Activated naive CD8-positive, alpha-beta T cell (primary cell): ENCODE measurements around the gene ANKRD11.
"Not testable (repeated sequence)": the region's sequence is repeated elsewhere in the genome, so short reads cannot be mapped to it uniquely, and the experiment has no call there.

Source experiments
- H3K27ac Mint-ChIP-seq: one replicate; pipeline ENCODE4 v1.8.0; 2021; ENCODE audit warnings: mixed read lengths
- H3K27me3 Mint-ChIP-seq: one replicate; pipeline ENCODE4 v1.8.0; 2021; ENCODE audit warnings: mixed read lengths
- H3K36me3 Mint-ChIP-seq: one replicate; pipeline ENCODE4 v1.8.0; 2021; ENCODE audit warnings: mixed read lengths
- H3K4me1 Mint-ChIP-seq: one replicate; pipeline ENCODE4 v1.8.0; 2021; ENCODE audit warnings: low read depth, mixed read lengths
- H3K4me3 Mint-ChIP-seq: one replicate; pipeline ENCODE4 v1.8.0; 2021; ENCODE audit warnings: mild to moderate bottlenecking, mixed read lengths
- H3K9me3 Mint-ChIP-seq: one replicate; pipeline ENCODE4 v1.8.0; 2021; ENCODE audit warnings: low read depth, mixed read lengths

Gene ANKRD11

GRCh38 chr16:89253548-89254287 is 236.6 kb downstream of the ANKRD11 start:
- Mint-ChIP-seq H3K4me1 (peaks cover 15% of the 10 kb centered on the region), H3K27me3 (peaks cover 6% of the 10 kb centered on the region), H3K4me3 (no peak overlapping the region), H3K36me3 (peaks cover 4% of the 10 kb centered on the region), H3K27ac (no peak overlapping the region), H3K9me3 (no peaks in the 10 kb centered on the region)

- Mint-ChIP-seq H3K9me3 (no peaks in the 10 kb centered on the region), H3K36me3 (peaks cover 4% of the 10 kb centered on the region), H3K27me3 (no peaks in the 10 kb centered on the region), H3K4me3 (peak overlapping the region; percentile 85), H3K4me1 (peaks cover 8% of the 10 kb centered on the region), H3K27ac (peak overlapping the region; percentile 50)
These were observed 242.0 kb downstream of the ANKRD11 start for GRCh38 chr16:89248196-89248982.

- not testable (repeated sequence) for H3K9me3 Mint-ChIP-seq, H3K27me3 Mint-ChIP-seq, H3K27ac Mint-ChIP-seq, H3K36me3 Mint-ChIP-seq
- H3K4me3 Mint-ChIP-seq: peak overlapping the region; percentile 85
- H3K4me1 Mint-ChIP-seq: peaks cover 14% of the 10 kb centered on the region
These were observed 242.7 kb downstream of the ANKRD11 start for GRCh38 chr16:89247734-89248075.

- no peaks in the 10 kb centered on the region for H3K9me3 Mint-ChIP-seq
- H3K36me3 Mint-ChIP-seq: peaks cover 4% of the 10 kb centered on the region
- H3K4me1 Mint-ChIP-seq: peaks cover 14% of the 10 kb centered on the region
- peak overlapping the region; percentile 80 for H3K4me3 Mint-ChIP-seq
- no peak overlapping the region for H3K27ac Mint-ChIP-seq
- no peaks in the 10 kb centered on the region for H3K27me3 Mint-ChIP-seq
These were observed 243.2 kb downstream of the ANKRD11 start for GRCh38 chr16:89246903-89247733.

GRCh38 chr16:89246383-89246902 is 243.9 kb downstream of the ANKRD11 start:
- H3K9me3 Mint-ChIP-seq: no peaks in the 10 kb centered on the region

GRCh38 chr16:89244754-89245153 is 245.6 kb downstream of the ANKRD11 start:
- Mint-ChIP-seq H3K4me3 (no peak overlapping the region), H3K4me1 (peaks cover 20% of the 10 kb centered on the region), H3K36me3 (no peaks in the 10 kb centered on the region), H3K9me3 (no peaks in the 10 kb centered on the region), H3K27ac (no peak overlapping the region), H3K27me3 (no peaks in the 10 kb centered on the region)

More at GRCh38 chr16:89246383-89246902, 243.9 kb downstream of the ANKRD11 start:
- Mint-ChIP-seq H3K4me1 (peaks cover 16% of the 10 kb centered on the region), H3K27ac (peak overlapping the region; percentile 29), H3K27me3 (no peaks in the 10 kb centered on the region), H3K4me3 (peak overlapping the region; percentile 80), H3K36me3 (peaks cover 4% of the 10 kb centered on the region)

- not testable (repeated sequence) for H3K9me3 Mint-ChIP-seq, H3K36me3 Mint-ChIP-seq, H3K27ac Mint-ChIP-seq, H3K27me3 Mint-ChIP-seq, H3K4me3 Mint-ChIP-seq
- peaks cover 20% of the 10 kb centered on the region for H3K4me1 Mint-ChIP-seq
These were observed 246.1 kb downstream of the ANKRD11 start for GRCh38 chr16:89244264-89244663.

- Mint-ChIP-seq H3K27me3 (no peaks in the 10 kb centered on the region), H3K4me1 (peaks cover 20% of the 10 kb centered on the region), H3K36me3 (no peaks in the 10 kb centered on the region), H3K9me3 (no peaks in the 10 kb centered on the region), H3K27ac (peak overlapping the region; percentile 34), H3K4me3 (peak overlapping the region; percentile 38)
These were observed 246.7 kb downstream of the ANKRD11 start for GRCh38 chr16:89243664-89244063.

- Mint-ChIP-seq H3K27me3 (no peaks in the 10 kb centered on the region), H3K9me3 (no peaks in the 10 kb centered on the region), H3K36me3 (no peaks in the 10 kb centered on the region), H3K27ac (peak overlapping the region; percentile 34), H3K4me3 (peak overlapping the region; percentile 13), H3K4me1 (peaks cover 20% of the 10 kb centered on the region)
These were observed 247.6 kb downstream of the ANKRD11 start for GRCh38 chr16:89242795-89243200.

GRCh38 chr16:89241187-89242007 is 249.0 kb downstream of the ANKRD11 start:
- Mint-ChIP-seq H3K9me3 (no peaks in the 10 kb centered on the region), H3K27ac (peak overlapping the region; percentile 99), H3K4me1 (peaks cover 18% of the 10 kb centered on the region), H3K36me3 (no peaks in the 10 kb centered on the region), H3K4me3 (peak overlapping the region; percentile 98), H3K27me3 (no peaks in the 10 kb centered on the region)

GRCh38 chr16:89237733-89238132 is 252.6 kb downstream of the ANKRD11 start:
- H3K36me3 Mint-ChIP-seq: peaks cover 7% of the 10 kb centered on the region
- no peaks in the 10 kb centered on the region for H3K9me3 Mint-ChIP-seq
- H3K27me3 Mint-ChIP-seq: no peaks in the 10 kb centered on the region
- peaks cover 12% of the 10 kb centered on the region for H3K4me1 Mint-ChIP-seq
- H3K27ac Mint-ChIP-seq: no peak overlapping the region
- no peak overlapping the region for H3K4me3 Mint-ChIP-seq

- Mint-ChIP-seq H3K27ac (no peak overlapping the region), H3K36me3 (peaks cover 12% of the 10 kb centered on the region), H3K27me3 (no peaks in the 10 kb centered on the region), H3K4me3 (no peak overlapping the region), H3K4me1 (peaks cover 4% of the 10 kb centered on the region), H3K9me3 (no peaks in the 10 kb centered on the region)
These were observed 256.5 kb downstream of the ANKRD11 start for GRCh38 chr16:89233678-89234490.

- Mint-ChIP-seq H3K27ac (no peak overlapping the region), H3K36me3 (peaks cover 27% of the 10 kb centered on the region), H3K27me3 (no peaks in the 10 kb centered on the region)
These were observed 258.3 kb downstream of the ANKRD11 start for GRCh38 chr16:89232107-89232506.

More at GRCh38 chr16:89232107-89232506, 258.3 kb downstream of the ANKRD11 start:
- Mint-ChIP-seq H3K9me3 (no peaks in the 10 kb centered on the region), H3K4me3 (no peak overlapping the region), H3K4me1 (peaks cover 4% of the 10 kb centered on the region)
